ENCODE measurements around the gene SUN2.
A peak's percentile ranks its signal among the peaks of the same experiment; 100 is the strongest.

SUN2 gene

DNA sequence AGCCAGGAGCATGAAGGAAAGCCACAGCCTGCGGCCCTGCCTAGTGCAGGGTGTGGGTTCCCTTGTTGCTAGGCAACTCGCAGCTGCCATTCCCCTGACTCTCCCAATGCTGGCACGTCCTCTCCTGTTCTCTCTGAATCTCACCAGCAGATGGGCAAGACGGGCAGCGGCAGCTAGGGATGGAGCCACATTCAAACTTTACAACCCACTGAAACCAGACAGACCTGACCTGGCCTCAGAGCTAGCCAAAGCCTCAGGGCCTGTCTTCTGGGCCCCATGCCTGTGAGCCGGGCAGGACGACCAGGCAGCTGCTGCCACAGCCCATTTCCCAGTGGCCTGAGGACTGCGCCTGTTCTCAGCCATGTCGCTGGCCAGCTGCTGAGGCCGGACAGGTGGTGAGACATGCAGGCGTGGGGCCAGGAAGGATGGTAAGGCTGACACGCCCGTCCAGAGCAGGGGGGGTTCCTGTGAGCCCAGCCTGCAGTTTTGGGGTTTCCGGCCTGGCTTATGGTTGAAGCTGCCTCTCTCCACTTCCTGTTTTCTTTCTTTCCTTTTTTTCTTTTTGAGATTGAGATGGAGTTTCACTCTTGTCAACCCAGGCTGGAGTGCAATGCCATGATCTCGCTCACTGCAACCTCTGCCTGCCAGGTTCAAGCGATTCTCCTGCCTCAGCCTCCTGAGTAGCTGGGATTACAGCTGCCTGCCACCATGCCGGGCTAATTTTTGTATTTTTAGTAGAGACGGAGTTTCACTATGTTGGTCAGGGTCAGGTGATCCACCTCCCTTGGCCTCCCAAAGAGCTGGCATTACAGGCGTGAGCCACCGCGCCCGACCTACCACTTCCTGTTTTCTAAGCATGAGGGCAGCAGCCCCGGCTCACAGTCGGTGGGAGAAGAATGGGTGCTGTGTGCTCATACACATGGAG, 4.1 kb downstream of the SUN2 start:
- peak; percentile 35 to 37 for ATAC-seq

DNA sequence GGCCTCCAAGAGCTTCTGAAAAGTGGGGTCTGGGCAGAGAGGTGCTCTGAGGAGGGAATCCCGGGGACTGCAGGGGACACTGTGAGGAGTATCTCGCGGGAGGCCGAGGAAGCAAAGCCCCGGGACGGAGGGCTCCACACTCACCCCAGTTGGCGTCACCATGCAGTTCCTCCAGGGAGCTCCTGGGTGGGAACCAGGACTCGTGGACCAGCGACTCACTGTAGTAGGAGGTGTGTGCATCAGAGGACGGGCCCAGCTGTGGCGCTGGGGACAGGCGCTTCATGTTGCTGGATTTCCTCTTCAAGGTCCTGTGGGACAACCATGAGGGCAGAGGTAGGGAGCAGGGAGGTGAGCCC, 4.8 kb downstream of the SUN2 start:
- ATAC-seq, result no peak

DNA sequence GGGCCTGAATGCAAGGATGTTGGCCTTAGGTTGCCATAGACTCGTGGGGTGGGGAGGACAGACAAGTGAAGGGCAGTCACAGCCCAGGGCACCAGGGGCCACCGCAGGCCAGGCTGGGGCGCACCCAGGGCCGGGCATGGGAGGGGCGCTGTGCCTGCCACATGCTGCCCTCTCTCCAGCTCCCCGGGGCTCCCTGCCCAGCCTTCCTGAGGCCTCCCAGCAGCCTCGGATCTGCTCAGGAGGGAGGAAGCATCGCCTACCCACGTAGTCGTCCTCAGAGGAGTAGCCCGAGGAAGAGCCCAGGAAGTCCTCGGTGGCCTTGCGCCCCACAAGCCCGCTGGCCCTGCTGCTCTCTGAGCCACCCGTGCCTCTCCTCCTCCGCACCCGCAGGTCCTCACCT, 5.2 kb downstream of the SUN2 start:
- no peak for ATAC-seq

DNA sequence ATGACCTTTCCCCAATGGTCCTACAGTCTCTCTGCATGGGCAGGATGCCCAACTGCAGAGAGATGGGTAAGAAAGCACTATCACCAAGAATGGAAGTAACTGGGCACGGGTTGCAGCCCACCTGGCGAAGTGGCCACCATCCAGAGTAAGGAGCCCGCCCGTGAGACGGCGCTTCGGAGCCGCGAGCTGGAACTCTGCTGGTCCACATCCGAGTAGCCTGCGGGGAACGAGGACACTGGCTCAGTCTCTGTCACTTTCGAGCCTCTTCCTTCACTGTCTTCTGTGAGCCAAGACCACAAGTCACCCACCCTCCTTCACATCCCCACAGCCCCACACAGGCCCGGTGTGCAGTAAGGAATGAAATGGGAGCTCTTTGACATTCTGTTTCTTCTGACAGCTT, 5.7 kb downstream of the SUN2 start:
- ATAC-seq, result no peak

DNA sequence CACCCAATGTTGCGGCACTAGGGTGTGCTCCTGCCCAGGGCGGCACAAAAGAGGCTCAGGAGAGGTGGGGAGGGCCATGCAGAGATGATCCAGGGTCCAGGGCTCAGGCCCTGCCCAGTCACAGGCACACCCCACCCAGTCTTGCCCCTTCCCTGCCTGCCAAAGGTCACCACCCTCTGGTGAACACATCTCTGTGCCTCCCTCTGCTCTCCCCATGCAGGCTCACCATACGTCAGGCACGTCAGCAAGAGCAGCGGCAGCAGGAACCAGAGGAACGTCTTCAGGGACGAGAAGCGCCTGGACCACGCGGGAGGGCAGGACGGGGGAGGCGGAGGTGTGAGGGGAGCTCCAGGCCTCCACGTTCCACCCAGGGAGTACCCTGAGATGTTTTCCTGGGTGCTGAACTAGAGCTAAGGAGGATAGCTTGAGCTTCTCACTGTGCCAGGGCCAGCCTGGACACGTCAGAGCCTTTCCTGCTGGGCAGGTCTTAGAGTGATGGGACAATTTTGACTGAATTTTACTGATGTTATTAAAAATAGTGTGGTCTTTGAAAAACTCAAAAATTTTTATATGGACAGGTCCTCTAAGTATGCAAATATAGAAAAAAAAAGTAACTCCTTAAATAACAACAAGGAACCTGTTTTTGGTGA, 7.2 kb downstream of the SUN2 start:
- no peak for ATAC-seq

DNA sequence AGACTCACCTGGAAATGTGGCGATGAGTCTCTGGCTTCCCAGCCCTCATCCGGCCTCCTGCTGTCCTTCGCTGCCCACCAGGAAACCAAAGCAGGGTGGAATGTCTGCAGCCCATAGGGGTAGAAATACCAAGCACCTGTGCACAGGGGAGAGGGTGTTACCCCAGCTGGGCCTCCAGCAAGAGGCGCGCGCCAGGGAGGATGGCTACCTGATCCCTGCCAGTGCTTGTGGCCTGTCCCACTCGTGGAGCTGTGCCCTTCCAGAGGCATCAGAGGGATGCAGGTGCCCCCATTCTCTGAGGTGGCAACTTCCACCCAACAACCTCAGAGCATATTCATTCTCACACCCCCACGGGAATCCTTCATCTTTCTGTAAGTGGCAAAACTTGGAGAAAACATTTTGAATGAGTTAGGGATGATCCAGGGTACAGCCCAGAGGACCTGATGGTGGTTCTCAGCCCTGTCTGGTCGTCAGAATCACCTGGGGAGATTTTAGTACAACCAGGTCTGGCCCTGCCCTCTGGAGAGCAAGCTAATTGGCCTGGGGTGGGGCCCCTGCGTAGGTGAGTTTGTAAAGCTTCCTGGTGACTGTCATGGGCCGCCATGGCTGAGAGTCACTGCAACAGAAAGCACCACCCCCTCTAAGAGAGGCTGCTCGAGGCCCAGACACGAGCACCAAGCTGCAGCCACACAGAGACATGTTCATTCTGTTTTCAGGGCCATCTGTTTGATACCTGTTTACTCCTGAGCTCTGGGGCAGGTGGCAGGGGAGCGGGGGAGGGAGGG, 9.9 kb downstream of the SUN2 start:
- ATAC-seq, result no peak

DNA sequence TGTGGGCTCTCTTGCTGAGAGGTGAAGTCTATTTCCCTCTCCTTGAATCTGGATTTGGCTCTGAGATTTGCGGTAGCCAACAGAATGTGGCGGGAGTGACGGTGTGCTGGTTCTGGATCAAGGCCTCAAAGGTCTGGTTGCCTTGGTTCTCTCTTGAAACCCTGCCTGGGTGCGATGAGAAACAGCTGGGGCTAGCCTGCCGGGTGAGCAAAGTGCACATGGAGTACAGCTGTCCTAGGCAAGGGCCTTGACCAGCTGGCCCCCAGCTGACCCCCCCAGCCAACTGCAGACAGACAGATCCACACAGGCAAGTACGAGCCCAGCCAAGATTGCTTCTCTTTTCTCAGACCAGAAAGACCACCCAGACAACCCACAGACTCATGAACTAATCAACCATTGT, 10.8 kb downstream of the SUN2 start:
- no peak for ATAC-seq

DNA sequence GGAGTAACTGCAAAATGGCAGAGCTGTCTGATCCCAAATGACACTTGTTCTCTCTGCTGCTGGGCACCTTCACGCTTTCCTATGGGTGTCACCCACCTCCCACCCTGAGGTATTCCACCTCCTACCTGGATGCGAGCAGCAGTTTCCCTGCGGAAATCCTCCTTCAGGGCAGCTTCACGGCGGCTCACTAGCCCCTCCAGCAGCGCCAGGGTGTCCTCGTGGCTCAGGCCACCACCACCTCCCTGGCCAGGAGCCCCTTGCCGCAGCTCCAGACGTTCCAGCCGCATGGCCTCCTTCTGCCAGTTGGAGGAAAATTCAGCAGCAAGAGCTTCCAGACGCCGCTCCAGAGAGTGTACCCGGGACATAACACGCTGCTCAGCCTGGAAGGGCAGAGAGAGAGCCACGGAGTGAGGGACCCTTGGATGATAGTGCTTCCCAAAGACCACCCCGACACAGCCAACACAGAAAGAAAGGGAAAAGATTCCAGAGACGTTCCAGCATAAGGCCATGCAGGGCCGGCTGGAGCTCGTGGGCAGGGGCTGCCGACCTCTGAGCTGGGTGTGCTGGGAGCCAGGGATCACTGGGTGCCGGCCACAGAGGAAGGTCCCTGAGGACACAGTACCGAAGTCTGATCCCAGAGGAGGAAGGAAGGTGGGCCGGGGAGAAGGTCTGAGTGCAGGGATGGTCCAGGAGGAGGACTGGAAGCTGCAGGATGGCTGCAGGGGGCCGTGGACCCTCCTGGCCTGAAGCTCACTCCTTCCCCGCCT, 13.4 kb downstream of the SUN2 start:
- no peak for ATAC-seq

DNA sequence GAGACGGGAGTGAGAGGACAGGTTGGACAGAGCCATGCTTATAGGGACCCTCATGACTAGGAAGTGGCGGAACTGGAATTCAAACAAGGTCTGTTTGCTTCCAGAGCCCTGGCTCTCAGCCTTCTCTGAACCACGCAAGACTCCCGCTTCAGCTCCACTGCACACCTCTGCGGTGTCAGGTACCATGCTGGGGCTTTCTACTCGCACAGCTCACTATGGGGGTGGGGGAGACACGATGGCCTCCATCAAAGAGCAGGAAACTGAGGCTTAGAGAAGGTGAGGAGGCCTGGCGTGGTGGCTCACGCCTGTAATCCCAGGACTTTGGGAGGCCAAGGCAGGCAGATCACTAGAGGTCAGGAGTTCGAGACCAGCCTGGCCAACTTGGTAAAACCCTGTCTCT, 14.2 kb downstream of the SUN2 start:
- ATAC-seq, result no peak

DNA sequence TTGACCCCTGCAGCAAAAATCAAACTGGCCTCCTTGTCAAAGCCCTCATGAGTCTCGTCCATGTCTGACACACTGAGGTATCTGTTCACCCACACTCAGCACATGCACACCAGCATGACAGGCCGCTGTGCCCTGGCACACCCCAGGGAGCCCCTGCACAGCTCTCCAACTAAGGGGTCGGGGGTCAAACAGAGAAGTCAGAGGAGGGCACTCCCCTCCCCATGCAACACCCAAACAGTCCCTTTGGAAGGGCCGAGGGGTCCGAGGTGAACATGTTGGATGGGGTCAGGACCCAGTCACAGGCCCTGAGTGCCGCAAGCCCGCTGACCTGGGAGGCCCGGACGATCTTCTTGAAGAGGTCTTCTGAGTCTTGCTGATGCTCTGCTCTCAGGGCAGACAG, 14.6 kb downstream of the SUN2 start:
- no peak for ATAC-seq

DNA sequence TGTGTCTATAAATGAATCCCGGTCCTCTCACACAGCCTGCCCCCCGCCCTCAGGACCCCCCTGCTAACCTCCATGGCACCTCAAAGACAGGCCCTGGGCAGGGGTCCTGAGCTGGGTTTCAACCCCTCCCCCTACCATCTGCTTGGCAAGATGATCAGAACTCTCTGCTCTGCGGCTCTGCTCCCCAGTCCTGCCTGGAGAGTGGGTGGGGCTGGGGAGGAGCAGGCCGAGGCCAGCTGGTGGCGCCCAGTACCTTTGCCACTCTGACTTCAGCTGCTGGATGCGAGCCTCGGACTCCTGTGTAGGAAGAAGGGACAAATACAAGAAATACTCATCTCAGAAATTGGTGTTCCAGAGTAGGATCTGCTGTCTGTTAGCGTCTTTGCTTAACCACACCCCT, 15.0 kb downstream of the SUN2 start:
- ATAC-seq, result no peak

DNA sequence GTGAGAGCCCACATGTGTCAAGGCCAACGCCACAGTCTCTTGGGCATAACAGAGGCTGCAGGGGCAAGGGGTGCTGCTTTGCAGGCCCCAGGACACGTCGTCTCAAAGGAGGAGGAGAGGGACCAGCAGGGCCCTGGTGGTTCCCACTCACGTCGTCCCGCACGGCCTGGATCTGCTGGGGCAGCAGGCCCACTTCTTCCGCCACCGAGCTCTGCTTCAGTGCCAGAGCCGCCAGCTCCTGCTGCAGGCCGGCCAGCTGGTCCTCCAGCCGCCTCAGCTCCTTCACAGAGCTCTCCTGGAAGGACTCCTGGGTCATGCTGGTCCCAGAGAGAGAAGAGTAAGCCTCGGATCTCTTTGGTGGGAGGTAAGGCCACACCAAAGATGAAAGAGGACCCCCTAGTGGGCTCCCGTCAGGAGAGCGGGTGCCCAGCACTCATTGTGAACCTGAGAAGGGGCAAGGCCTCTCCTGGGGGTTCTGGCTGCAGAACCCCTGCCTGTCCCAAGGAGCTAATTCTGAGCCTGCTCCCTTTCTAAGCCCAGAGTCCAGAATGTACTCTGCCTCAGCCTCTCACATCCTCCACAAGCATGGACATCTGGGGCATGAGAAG, 15.6 kb downstream of the SUN2 start:
- ATAC-seq, result no peak

DNA sequence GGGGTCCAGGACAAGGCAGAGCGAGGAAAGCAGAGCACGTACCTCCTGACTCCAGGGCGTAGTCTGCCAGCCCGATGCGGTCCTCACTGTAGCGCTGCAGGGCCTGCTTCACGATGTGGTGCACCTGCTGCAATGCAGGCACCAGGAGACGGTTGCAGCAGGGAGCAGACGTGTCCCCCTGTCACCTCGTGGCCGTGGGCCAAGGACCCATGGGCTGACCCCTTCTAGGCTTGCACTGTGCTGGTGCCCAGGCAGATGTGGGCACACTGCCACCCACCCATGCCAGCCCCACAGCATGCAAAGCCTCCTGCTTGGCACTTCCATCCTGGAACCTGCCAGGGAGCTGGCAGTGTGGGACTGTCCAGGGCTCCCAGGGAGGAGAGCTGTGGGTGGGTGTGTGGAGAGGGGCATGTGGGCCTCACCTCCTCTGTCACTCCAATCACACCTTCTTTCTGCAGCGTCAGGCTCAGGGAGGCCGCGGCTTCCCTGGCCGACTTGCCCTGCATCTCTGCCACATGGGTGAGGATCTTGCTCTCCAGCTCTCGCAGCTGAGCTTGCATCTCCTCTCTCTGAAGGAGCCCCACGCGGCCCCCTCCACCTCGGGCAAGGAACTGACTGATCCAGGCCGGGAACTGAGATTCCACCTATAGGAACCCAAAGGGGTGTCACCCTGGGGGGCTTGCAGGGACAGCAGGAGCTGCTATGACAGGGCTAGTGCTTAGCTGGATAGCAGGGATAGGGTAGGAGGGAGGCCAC, 16.3 kb downstream of the SUN2 start:
- ATAC-seq, result no peak

DNA sequence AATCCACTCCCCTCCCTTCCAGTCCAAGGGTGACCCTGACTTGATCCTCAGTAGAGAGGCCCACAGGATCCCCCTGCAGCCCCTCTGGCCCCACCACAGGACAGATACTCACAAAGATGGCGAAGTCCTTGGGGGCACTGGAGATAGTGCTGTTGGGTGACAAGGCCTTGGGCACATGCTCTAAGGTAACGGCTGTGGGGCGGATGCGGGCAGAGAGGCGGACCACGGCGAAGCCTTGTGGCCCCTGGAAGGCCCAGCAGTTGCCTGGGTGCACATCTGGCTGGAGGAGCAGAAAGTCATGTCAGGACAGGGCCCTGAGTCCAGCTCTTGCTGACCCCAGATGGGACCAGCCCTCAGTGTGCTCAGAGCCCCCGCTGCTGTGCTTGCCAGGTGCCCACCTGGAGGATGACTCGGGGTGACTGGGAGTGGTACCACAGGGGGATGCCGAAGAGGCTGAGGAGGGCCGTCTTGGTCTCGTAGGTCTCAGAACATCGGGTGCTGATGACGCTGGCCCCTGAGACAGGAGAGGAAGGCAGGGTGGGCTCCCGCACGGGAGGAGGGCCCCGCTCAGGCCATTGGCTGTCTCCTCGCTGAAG, 17.2 kb downstream of the SUN2 start:
- no peak for ATAC-seq

DNA sequence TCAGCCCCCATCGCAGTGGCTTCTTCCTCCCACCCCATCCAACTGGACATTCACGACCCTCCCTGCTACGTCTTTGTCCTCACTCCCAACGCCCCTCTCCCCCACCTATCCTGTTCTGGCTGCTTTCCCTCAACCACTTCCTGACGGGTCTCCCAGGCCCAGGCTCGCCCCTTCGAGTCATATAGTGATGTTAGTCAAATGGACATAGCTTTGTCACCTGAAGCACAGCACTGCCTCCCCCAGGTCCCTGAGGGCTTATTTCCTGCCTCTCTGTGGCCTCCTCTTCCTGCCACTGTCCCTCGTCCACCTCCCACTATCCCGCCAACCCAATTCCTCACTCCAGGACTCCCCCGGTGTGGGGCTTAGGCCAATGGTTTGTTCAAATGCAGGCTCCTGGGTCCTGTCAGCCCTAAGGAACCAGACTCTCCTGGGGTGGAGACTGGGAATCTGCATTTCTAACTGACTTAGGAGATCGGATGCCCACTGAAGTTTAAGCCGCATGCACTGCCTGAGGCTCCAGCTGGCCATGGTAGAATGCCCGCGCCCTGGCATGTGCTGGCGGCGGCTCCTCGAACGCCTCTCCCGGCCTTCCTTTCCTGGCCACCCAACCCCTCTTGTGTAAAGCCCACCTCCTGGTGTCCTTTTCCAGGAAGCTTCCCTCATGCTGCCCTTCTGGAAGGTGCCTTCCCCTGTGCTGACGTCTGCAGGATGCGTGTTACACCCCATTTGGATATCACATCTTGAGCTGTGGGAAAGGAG, 18.3 kb downstream of the SUN2 start:
- no peak for ATAC-seq

DNA sequence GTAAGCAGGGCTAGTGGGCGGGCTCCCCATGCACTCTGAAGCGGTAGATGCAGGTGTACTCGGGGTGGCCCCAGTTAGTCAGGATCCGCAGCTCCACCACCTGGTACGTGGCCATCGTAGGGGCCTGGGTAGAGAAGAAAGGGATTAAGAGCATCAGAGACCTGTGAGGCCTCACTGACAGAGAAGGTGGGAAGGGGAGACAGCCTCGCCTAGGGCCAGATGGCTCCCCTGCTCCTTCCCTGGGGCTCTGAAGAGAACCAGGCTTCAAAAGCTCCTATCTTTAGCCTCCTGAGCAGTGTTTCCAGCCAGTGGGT, 19.6 kb downstream of the SUN2 start:
- no peak for ATAC-seq

DNA sequence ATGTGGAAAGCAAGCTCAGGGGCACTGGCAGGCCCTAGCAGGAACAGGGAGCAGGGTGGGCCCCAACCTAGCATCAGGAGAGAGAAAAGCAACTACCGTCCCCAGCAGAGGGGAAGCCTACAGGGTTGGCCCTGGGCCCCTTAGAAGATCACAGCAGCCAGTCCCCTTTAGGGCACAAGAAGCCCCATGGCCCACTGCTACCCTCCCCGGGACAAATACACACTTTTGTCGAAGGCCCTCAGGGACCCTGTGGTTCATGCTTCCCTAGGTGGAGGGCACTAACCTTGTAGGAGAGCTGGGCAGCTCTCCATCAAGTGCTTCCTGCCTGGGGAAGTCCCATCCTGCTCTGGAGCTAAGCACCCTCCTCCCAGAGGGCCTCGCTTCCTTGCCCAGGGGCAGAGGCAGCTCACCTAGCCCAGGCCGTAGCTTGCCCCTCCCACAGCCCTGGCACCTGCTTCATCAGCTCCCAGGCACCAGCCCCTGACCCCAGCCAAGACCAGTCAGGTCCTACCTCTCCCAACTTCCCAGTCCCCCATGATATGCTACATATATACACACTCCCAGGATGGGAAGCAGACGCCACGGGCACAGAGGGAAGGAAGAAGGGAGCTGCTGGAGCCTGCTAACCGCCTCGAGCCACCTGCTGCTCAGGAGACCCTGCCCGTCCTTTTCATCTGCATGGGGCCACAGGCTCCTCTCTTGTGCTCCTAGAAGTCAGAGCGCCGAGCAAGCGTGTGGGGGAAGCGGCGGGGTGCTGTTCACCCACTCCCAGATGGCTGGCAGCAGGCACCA, 20.1 kb downstream of the SUN2 start:
- peak in 1 of 2 donors; percentile 5 for ATAC-seq

DNA sequence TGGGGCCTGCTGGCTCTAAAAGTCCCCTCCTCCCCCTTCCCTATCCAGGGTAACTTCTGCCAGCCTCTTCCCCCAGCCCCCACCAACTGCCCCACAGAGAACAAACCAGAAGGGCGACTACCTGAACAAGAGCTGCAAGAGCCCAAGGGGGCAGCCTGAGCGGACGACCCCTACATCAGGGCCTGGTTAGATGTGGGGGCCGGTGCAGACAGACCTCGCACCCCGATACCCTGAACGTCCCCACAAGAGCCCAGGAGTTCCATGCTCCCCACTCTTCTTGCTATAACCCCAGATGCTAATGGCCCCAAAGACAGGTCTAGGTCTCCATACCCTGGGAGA, 20.7 kb downstream of the SUN2 start:
- ATAC-seq, result no peak

DNA sequence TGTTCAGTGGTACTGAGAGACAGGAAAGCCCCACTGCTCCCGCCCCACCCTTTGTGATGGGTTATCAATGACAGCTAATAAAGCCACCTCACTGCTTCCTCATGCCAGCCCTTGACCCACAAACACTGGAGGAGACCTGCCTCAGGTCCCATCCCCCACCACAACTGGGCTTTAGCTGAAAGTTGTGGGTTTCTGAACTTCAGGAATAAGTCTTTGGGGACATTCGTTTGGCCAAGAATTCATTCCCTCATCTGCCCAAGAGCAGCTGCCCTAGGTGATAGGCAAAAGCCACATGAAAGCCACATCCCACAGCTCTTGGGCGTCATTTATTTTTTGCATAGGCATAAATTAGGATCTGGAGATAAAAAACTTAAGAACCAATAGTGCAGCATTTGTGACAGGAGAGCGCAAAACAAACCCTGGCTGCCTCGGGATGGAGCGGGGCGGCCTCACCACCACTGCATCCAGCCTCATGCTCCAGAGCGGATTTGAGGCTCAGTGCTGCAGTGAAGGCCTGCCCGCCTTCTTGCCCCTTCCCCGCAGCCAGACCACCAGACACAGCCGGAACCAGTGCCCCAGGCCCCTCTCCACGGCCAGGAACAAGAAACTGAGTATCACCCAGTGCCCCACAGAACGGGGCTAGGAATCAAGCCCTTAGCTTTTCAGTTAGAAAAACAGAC, 21.2 kb downstream of the SUN2 start:
- no peak for ATAC-seq
